Embryonic facial prominence (tissue), 1 donor: Measurements from ENCODE around the gene TEP1.

ENCODE experiments used
- DNase-seq: peaks from one replicate; pipeline ENCODE4 v3.0.0-alpha.2; 2016; ENCODE audit errors: extremely low spot score

The TEP1 gene

DNA sequence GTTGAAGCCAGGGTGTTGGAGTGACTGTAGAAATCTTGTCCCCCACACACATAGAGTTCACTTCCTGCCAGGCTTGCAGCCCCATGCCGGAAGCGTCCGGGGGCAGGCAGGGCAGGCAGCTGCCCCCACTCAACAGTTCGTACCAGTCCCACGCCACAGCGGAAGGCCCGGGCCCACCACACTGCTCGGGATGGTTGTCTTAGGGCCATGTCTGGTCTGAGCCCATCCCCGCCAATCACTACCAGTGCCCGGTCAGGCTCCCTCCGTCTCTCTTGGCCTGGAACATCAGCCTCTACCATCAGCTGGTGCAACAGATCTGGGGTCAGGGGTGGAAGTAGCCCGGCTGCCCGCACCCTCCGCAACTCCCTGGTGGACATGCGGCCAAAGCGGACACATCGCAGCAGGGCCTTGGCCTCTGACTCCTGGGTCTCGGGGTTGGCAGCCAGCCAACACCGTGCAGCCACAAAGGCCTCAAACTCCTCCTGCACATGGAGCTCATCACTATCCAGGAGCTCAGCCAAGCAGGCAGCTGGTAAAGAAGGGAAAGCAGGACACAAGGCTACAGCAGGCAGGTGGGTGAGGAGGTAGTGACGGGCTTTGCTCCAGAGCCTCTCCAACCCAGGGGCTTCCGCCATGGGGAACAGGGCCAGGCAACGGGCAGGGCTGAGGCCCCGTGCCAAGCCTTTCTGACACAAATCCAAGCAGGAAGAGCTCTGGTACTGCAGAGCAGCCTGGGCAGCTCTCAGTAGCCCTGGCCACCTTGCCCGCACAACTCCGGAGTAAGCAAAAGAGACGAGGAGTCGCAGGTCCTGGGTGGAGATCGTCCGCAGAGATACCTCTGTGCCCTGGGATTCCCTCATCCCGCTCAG, 16.7 kb upstream of the TEP1 start:
- DNase-seq, result no peak

DNA sequence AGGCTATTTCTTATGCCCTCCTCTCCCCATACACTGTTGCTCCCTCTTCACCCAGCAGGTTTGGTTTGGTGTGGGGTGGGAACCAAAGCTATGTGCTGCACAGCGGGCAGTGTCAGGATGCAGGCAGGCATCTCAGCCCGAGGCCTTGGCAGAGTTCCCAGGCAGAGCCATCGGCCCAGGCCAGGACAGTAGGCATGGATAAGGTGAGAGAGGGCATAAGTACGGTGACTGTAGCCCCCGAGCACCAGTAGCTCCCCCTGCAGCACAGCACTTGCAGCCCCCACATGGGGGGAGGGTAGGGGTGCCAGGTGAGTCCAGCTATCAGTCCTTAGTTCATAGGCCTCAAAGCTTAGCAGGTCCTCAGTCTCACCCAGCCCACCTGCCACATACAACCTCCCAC, 15.5 kb upstream of the TEP1 start:
- no peak for DNase-seq

DNA sequence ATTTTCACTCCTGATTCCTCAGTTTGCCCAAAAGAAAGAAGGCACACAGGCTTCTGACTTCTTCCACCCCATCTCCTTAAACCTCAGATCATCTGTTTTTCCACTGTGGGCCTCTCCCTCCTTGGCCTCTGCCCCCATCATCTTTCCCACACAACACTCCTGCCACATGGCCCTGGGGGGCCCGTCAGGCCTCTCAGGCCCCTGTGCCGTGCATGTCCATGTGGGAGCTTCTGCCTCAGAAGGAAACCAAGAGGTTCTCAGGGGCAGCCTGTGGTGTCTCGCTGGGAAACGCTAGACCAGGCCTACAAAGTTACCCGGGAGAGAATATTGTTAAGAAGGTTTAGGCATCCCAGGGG, 14.7 kb upstream of the TEP1 start:
- DNase-seq, result no peak

DNA sequence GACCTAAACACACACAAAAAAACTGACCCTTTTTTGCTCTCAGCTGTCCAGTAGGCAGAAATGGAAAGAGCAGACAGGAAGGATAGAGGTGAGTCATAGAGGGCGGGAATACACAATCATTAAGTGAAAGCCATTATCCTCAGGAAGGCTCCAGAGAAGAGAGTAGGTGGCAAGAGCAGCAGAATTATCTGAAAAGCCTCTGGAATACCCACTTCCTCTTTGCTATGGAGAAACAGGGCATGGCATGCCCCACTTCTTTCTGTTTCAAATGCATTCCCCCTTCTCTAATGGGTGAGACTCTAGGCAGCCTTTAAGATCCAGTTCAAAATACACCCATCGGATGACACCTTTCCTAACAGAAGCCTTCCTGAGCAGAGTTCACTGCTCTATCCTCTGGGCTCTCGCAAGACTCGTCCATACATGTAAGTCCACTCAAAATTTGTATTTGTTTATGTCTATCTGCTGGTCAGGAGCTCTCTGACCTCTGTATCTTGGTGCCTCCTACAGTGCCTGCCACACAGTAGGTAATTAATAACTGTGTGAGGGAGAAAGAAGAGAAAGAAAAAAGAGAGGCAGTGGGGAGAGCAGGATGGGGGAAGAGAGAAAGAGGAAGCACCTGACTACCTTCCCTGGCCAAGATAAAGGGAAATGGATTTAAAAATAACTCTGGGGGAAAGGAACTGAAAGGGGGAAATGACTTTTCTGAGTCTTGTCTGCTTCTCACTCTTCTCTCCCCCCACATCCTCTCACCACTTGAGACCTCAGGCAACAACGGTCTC, 14.1 kb upstream of the TEP1 start:
- no peak for DNase-seq

DNA sequence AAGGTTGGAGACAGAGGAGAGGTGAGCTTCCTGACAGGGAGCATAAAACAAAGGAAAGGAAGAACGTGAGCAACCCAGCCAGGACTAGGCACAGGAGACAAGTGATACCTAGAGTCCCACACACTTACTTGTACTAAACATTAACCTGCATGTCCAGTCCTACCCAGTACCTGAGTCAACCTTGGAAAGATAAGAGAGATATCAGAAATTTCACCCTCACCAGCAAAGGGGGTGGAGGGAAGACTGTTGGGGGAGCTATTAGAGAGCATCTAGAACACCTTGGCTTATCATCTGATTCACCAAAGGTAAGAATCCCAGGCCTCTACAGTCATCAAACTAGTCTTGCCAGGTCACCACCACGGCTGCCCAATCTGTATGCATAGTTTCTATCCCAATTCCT, 11.6 kb upstream of the TEP1 start:
- no peak for DNase-seq

DNA sequence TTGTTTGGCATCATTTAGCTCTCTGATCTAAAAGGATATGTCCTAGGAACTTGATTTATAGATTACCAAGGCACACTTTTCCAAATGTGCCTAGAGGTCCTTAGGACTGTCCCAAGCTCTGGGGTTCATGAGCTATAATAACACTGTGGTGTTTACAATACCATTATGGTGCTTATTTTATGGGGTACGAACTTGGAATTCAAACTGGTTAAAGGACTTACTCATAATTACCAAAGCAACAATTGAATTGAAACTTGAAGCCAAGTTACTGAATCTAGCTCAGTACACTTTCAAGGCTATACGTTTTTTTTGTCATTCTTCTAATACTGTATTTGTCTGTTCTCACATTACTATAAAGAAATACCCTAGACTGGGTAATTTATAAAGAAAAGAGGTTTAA, 9.6 kb upstream of the TEP1 start:
- DNase-seq, result no peak

DNA sequence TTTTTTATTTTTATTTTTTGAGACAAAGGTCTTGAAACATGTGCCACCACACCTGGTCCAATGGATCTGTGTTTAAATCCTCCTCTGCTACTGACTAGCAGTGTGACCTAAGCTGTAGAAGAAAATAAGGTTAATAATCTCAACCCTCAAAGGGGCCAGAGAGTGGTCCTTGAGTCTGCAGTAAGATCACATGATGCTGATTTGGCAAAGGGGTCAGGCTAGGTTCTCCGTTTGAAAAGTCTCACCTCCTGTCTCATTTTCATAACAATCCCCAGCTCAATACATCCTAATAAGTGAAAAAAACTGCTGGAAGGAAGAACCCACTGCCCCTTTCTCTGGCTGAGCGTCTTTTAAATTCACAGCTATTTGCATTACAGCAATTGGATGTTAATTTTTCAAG, 8.0 kb upstream of the TEP1 start:
- DNase-seq, result no peak

DNA sequence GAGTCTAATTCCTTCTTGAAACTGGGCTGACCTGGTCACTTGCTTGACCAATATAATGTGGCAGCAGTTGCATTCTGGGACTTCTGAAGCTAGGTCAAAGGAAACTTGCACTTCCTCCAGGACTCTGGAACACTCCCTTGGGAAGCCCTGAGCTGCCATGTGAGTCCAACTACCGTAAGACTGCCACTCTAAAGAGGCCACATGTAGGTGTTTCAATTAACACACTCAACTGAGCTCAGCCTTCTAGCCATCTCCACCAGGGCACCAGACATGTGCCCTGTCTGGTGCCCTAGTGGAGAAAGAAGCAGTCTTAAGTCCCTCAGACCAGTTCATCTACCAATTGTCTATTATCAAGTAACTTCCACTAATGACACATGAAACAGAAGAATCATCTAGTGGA, 6.1 kb upstream of the TEP1 start:
- no peak for DNase-seq

DNA sequence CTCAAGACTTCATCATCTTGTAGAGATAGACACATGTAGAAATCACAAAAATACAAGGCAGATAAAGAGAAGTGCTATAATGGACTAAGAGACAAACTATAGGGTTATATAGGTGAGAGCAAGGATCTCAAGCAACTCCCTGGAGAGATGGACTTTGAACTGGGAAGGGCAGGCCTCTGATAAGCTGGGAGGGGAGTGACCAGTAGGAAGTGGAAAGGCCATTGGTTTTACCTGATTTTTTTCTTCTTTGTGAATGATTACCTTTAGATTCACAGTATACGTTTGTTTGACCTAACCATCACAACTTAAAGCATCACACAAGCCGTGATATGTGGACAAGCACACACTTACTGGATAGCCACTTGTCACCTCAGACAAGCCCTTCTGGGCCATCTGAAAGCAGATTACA, 5.2 kb upstream of the TEP1 start:
- no peak for DNase-seq

DNA sequence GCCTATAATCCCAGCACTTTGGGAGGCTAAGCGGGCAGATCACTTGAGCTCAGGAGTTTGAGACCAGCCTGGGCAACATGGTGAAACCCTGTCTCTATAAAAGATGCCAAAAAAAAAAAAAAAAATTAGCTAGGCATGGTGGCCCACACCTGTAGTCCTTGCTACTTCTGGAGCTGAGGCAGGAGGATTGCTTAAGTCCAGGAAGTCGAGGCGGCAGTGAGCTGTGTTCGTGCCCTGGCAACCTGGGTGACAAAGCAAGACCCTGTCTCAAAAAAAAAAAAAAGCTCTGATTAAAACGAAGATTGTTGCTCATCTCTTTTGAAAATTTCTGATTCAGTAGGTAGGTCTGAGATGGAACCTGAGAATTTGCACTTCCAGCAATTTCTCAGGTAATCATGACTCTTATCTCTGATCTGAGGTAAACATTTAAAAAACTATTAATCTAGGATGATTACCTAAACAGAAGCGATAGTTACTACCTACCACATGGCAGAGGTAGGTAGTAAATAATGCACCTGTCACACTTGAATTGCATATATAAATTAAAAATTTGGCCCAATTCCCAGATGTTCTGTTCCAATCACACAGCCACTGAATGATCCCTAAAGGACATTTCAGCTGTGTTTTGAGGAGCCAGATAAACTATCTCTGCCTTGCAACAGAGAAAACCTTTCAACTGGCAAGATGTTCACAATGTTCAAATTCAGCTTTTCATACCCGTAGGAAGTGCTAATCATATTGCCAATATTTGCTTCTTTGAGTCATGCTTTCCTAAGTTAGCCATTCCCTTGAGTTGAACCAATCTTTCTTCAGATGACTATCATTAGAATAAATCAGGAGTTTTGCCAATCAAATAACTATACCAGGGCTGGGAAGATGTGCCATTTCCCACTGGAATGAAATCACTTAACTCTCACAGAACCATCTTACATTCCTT, 4.2 kb upstream of the TEP1 start:
- no peak for DNase-seq

DNA sequence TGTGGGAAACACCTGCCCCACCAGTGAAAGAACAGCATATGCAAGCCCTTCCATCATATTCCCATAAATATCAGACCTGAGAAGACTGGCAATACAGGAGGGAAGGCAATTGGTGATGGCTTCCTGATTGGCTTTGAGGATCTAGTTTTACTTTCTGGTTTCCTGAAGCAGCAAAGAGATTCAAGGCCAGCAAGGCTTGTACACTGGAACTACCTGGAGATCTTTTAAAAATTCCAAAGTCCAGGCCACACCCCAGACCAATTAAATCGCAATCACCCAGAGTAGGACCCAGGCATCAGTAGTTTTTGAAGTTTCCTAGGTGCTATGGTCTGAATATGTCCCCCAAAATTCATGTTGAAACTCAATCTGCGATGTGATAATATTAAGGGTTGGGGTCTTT, 2.9 kb upstream of the TEP1 start:
- DNase-seq, result no peak

DNA sequence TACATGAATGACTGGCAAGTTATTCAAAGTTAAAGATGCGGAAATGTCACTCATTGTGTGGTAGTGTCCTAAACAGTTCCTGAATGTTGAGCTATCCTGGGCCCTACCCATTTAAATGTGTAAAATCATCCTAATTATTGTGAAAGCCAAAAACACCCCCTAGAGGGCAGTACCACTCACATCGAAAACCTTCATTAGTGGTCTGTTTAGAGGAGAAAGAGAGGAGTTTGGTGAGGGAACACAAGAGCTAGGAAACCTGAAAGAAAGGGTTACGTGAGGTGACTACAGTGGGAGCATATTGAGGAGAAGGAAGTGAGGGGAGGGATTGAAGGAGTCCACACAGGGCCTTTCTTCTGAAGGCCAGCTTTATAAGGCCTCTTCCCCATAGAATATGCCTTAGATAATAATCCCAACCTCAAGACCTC, 2.5 kb upstream of the TEP1 start:
- DNase-seq, result no peak

DNA sequence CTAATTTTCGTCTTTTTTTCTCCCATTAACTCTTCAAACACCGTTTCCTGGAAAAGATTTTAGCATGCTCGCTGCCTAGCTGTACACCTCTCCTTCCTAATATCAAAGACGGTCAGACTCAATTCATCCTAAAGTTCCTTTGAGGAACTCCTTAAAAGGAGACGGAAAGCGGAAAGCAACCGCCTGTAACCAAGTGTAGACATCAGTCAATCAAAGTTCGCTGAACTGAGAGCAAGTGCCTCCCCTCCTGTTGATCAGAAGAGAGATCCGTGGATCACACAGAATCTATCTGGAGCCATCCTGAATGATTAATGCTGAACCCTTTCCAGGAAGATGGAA, 412 bp upstream of the TEP1 start:
- no peak for DNase-seq

DNA sequence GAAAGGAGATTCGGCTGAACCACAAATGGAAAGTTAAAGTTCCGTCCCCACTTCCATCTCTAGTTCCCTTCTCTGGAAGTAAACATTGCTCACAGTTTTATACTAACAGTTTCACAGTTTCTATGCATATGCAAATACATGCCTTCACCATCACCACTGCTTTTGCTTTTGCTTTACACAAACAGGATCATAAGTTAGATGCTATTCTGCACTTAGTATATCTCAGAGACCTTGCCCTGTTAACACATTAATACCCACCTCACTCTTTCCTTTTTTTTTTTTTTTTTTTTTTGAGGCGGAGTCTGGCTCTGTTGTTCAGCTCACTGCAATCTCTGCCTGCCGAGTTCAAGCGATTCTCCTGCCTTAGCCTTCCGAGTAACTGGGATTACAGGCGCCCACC, 890 bp downstream of the TEP1 start:
- no peak for DNase-seq

DNA sequence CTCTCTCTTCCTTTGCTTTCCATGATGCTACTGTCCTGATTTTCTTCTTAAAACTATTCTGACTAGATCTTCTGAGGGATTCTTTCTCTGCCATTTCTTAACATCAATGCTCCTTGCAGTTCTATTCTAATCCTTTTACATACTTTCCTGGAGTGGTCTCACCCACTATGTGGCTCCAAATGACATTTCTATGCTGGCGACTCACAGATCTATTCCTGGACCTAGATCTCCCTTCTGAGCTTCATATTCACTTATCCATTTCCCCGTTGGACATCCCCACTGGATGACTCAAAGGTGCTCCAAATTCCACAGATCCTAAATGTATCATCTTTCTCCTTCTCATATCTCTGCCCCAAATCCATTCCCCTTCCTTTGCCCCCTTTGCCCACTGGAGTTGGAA, 4.1 kb downstream of the TEP1 start:
- DNase-seq, result no peak

DNA sequence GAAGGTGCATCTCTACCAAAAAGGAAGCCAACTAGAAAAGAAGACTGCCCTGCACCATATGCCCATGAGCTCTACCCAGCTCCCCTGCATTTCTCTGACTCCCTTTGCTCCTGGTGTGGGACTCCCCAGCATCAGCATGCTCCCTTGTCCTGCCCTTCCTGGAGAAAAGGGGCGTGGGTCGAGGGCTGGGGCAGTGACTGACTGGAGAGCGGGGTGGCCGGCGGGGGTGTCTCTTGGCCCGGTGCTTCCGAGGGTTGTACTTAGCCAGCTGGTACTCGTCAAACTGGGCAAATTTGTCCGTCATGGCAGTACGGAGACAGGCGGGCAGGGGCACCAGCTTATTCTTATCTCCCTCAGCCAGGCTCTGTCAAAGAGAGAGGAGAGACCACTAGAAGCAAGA, 9.8 kb downstream of the TEP1 start:
- DNase-seq, result no peak

DNA sequence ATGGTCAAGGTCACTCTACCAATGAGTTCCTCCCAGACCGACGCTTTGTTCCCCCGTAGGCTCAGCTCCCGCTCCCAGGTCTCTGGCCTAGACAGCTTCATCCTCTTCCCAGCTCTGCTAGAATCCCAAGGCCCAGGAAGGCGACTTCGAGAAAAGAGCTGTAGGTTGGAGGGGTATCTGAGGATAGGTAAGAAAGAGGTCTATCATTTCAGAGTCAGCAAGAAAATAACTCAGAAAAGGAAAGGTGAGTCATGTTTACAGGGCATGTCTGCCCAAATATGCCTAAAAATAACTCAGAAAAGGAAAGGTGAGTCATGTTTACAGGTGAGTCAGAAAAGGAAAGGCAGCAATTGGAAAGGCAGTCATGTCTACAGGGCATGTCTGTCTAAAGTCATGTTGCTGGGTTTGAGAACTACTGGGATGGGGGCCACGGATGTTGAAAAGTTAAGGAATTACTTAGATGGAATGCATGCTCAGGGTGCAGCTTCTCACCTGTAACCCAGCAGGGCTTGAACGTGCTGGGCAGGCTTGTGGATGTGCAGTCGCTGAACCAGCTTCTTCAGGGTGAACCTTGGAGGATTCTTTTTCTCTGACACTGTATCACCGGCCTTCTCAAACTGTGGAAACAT, 12.2 kb downstream of the TEP1 start:
- DNase-seq, result no peak

DNA sequence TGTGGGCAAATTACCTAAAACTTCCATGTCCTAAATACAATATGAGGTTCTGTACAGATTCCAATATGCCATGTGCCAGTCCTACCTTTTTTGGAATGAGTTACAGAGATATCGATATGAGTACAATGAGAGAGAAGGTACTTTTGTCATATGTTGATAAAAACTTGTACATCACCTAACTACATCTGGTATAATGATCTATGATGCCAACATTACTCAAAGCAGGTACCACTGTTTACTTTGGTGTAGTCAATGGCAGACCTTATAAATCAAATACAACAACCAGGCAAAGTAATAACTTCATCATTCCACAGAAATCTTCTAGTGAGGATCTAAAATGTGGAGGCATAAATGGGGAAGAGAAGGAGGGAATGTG, 12.7 kb downstream of the TEP1 start:
- DNase-seq, result no peak

DNA sequence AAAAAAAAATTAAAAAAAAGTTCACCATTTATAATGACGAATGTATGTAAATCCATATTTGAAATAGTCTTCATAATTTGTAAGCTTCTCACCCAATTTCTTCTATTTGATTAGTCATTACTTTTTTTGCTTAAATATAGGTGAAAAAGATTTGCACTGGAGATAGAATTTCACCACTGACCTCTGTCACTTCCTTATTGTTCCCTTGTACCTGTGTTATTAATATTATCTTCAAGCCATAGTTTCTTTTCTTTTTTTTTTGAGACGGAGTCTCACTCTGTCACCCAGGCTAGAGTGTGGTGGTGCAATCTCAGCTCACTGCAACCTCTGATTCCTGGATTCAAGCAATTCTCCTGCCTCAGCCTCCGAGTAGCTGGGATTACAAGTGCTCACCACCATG, 15.8 kb downstream of the TEP1 start:
- DNase-seq, result no peak

DNA sequence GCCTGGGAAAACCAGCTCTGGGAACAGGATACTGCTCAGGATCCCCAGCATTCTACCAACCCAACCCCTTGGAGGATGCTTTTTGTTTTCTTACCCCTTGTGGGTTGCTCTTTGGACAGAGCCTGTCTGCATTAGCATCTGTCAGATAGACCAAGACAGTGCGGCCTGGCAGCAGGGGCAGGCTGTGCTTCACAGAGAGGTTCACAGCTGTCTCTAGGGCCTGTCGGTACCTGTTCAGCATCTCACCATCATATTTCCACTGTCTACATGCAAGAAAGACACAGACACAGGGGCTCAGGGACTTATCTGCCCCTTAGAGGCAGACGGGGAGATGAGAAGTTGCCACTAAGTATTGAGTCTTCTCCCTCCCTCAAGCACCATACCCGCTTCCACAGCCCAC, 21.8 kb downstream of the TEP1 start:
- no peak for DNase-seq

DNA sequence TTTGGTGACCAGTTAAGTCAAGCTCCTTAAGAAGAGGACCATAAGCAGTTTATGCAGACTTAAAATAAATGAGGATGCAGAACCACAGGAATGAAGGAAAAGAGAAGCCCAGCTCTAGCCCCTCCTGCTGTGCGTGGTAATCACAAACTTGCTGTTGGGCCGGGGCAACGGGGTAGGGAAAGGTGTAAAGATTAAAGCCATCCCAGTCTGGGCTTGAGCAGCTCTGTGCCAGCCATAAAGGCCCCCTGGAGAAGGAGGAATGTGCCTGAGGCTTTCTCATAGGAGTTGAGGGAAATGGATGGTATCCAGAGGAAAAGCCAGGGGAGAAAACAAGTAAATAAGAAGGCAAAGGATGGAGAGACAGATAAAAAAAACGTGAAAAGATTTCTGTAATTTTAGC, 25.1 kb downstream of the TEP1 start:
- no peak for DNase-seq

DNA sequence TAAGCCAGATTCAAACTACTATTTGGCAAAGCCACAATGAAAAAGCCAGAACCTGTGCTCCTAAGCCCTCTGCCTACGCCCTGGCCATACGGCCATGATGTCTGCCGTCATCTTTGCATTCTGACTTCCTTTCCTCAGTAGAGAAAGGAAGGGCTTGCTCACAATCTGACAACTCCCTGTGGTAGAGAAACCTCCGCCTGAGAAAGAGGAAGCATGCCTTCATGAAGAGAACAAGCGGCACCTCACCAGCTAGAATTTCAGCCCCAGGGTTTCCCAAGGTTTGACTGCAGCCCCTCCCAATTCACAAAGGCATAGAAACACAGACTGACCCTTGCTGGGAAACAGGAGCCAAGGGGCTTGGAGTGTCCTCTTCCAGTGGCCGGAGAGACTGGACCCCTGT, 25.7 kb downstream of the TEP1 start:
- no peak for DNase-seq
